Stimulated activated CD8-positive, alpha-beta memory T cell treated with anti-CD3 and anti-CD28 coated beads, Interleukin-7, amount 100 ng/mL, for 4 hours (primary cell): ENCODE measurements around the gene ISG20.

Experiments used
- DNase-seq, 2 donors: peaks; one replicate each; pipeline ENCODE4 v3.0.0-alpha.2; 2020; ENCODE audit warnings: low read depth in 2 of 2

ISG20 gene

GRCh38 chr15:88638626-88639372, at the start of gene ISG20:
Gene ISG20 (plus strand): TSS chr15:88639016. CDS start chr15:88639367, 351 bp downstream.
- peak; percentile 97 to 98 for DNase-seq

- DNase-seq, result no peak
Observed at GRCh38 chr15:88590759-88591158, 48.1 kb upstream of the ISG20 start.

- no peak for DNase-seq
Observed at GRCh38 chr15:88591384-88591783, 47.4 kb upstream of the ISG20 start.

GRCh38 chr15:88603885-88604284, 34.9 kb upstream of the ISG20 start:
- DNase-seq, result no peak

- no peak for DNase-seq
Observed at GRCh38 chr15:88604381-88605188, 34.2 kb upstream of the ISG20 start.

- DNase-seq, result no peak
Observed at GRCh38 chr15:88605189-88606069, 33.4 kb upstream of the ISG20 start.

- no peak for DNase-seq
Observed at GRCh38 chr15:88606070-88606794, 32.6 kb upstream of the ISG20 start.

GRCh38 chr15:88607951-88608350, 30.9 kb upstream of the ISG20 start:
- DNase-seq, result no peak

- DNase-seq, result no peak
Observed at GRCh38 chr15:88608607-88609181, 30.1 kb upstream of the ISG20 start.

- DNase-seq, result no peak
Observed at GRCh38 chr15:88609344-88610090, 29.3 kb upstream of the ISG20 start.

- DNase-seq, result no peak
Observed at GRCh38 chr15:88610701-88611231, 28.1 kb upstream of the ISG20 start.

GRCh38 chr15:88612186-88612796, 26.5 kb upstream of the ISG20 start:
- DNase-seq, result no peak

- DNase-seq, result no peak
Observed at GRCh38 chr15:88613074-88613944, 25.5 kb upstream of the ISG20 start.

GRCh38 chr15:88615303-88616107, 23.3 kb upstream of the ISG20 start:
- DNase-seq, result no peak

GRCh38 chr15:88616240-88616639, 22.6 kb upstream of the ISG20 start:
- no peak for DNase-seq

- DNase-seq, result no peak
Observed at GRCh38 chr15:88617031-88617722, 21.6 kb upstream of the ISG20 start.

GRCh38 chr15:88617790-88618189, 21.0 kb upstream of the ISG20 start:
- DNase-seq, result no peak
